ENCODE data around the gene GRM3.
A peak's percentile ranks its signal among the peaks of the same experiment; 100 is the strongest.

GRM3 gene

GRCh38 chr7:86848226-86848625, 204.5 kb downstream of the GRM3 start:
- DNase-seq = no peak
- no peak for TF ChIP-seq GATA1 (IDR thresholded peaks at IDR 0.05; ENCODE audit: low read depth, low read length)
- no peak for TF ChIP-seq POLR2A (IDR thresholded peaks at IDR 0.05; ENCODE audit: low read length)

- DNase-seq = no peak
- no peak for TF ChIP-seq POLR2A (IDR thresholded peaks at IDR 0.05; ENCODE audit: low read length)
- TF ChIP-seq GATA1 (IDR thresholded peaks at IDR 0.05; ENCODE audit: low read depth, low read length) = no peak
These were observed 207.9 kb downstream of the GRM3 start for GRCh38 chr7:86851566-86851965.

- no peak for TF ChIP-seq GATA1 (IDR thresholded peaks at IDR 0.05; ENCODE audit: low read depth, low read length)
- TF ChIP-seq POLR2A (IDR thresholded peaks at IDR 0.05; ENCODE audit: low read length) = no peak
- DNase-seq = no peak
These were observed 219.7 kb downstream of the GRM3 start for GRCh38 chr7:86863452-86863851.

GRCh38 chr7:86867163-86867762, 223.6 kb downstream of the GRM3 start:
- no peak for DNase-seq
- TF ChIP-seq POLR2A (IDR thresholded peaks at IDR 0.05; ENCODE audit: low read length) (no peak), GATA1 (IDR thresholded peaks at IDR 0.05; ENCODE audit: low read depth, low read length) (no peak)

GRCh38 chr7:86876146-86876545, 232.4 kb downstream of the GRM3 start:
- no peak for DNase-seq
- no peak for TF ChIP-seq POLR2A (IDR thresholded peaks at IDR 0.05; ENCODE audit: low read length)

GRCh38 chr7:86884152-86884551, 240.4 kb downstream of the GRM3 start:
- no peak for TF ChIP-seq POLR2A (IDR thresholded peaks at IDR 0.05; ENCODE audit: low read length)
- no peak for TF ChIP-seq GATA1 (IDR thresholded peaks at IDR 0.05; ENCODE audit: low read depth, low read length)
- no peak for DNase-seq

- TF ChIP-seq POLR2A (IDR thresholded peaks at IDR 0.05; ENCODE audit: low read length) (no peak), GATA1 (IDR thresholded peaks at IDR 0.05; ENCODE audit: low read depth, low read length) (no peak)
- no peak for DNase-seq
These were observed 245.8 kb downstream of the GRM3 start for GRCh38 chr7:86889501-86889900.

- no peak for DNase-seq
- TF ChIP-seq POLR2A (IDR thresholded peaks at IDR 0.05; ENCODE audit: low read length) = no peak
- TF ChIP-seq GATA1 (IDR thresholded peaks at IDR 0.05; ENCODE audit: low read depth, low read length) = no peak
These were observed 254.5 kb downstream of the GRM3 start for GRCh38 chr7:86898171-86898570.

- TF ChIP-seq POLR2A (IDR thresholded peaks at IDR 0.05; ENCODE audit: low read length) (no peak), GATA1 (IDR thresholded peaks at IDR 0.05; ENCODE audit: low read depth, low read length) (no peak)
- DNase-seq = no peak
These were observed 257.2 kb downstream of the GRM3 start for GRCh38 chr7:86900886-86901285.

GRCh38 chr7:86904949-86905834, 261.5 kb downstream of the GRM3 start:
- peak; percentile 12 to 37 for DNase-seq
- TF ChIP-seq POLR2A (IDR thresholded peaks at IDR 0.05; ENCODE audit: low read length) (no peak), GATA1 (IDR thresholded peaks at IDR 0.05; ENCODE audit: low read depth, low read length) (no peak)

- no peak for DNase-seq
- TF ChIP-seq POLR2A (IDR thresholded peaks at IDR 0.05; ENCODE audit: low read length) (no peak), GATA1 (IDR thresholded peaks at IDR 0.05; ENCODE audit: low read depth, low read length) (no peak)
These were observed 265.2 kb downstream of the GRM3 start for GRCh38 chr7:86908948-86909347.

GRCh38 chr7:86911659-86912058, 267.9 kb downstream of the GRM3 start:
- no peak for TF ChIP-seq GATA1 (IDR thresholded peaks at IDR 0.05; ENCODE audit: low read depth, low read length)
- no peak for TF ChIP-seq POLR2A (IDR thresholded peaks at IDR 0.05; ENCODE audit: low read length)
- no peak for DNase-seq

- TF ChIP-seq GATA1 (IDR thresholded peaks at IDR 0.05; ENCODE audit: low read depth, low read length) (no peak), POLR2A (IDR thresholded peaks at IDR 0.05; ENCODE audit: low read length) (no peak)
- no peak for DNase-seq
These were observed 270.0 kb downstream of the GRM3 start for GRCh38 chr7:86913709-86914108.
